SK-N-SH (cell line): ENCODE measurements around the gene ADAMTS7. TPM values are rescaled to one million over a fixed set of nuclear protein-coding genes. Genes with fewer than 3 reads are reported as not detected.
"Not testable (repeated sequence)": the region's sequence is repeated elsewhere in the genome, so short reads cannot be mapped to it uniquely, and the experiment has no call there.

ENCODE experiments used
- CTCF ChIA-PET: fragments of 300-600, 350-600 bp; formaldehyde crosslinking; extraction: SDS; loops from one replicate; lab custom pipeline; 2021; lab: Yijun Ruan, JAX
- POLR2A ChIA-PET: fragments of 350-600 bp; sonication (Branson Sonifier 250); formaldehyde crosslinking; extraction: SDS; loops from one replicate; lab custom pipeline; 2020; ENCODE audit warnings: antibody characterized with exemption, inconsistent platforms; lab: Yijun Ruan, JAX
- DNase-seq: peaks from one replicate; pipeline ENCODE4 v3.0.0; 2012
- H2AFZ ChIP-seq: fragments of 200-600 bp; sonication (generic); 2 replicates; pipeline ENCODE4 v1.8.1; 2016; ENCODE audit warnings: antibody characterized with exemption, mild to moderate bottlenecking, low read depth
- H3F3A ChIP-seq: fragments of 200-600 bp; sonication (generic); replicated peaks from 2 replicates; pipeline ENCODE3; 2016; ENCODE audit warnings: antibody characterized with exemption, mild to moderate bottlenecking; ENCODE audit not compliant: insufficient read depth
- H3K27ac ChIP-seq, 2 experiments: fragments of 200-500 bp in 1 of 2; fragments of 200-600 bp in 1 of 2; sonication (Bioruptor generic) in 1 of 2; sonication (generic), shearing (Covaris generic) in 1 of 2; 2 replicates each; pipeline versions ENCODE4 v1.5.1 to v1.6.1; 2014 to 2016; ENCODE audit warnings: low read depth in 2 of 2, inconsistent platforms in 1 of 2, low read length in 1 of 2, mild to moderate bottlenecking in 1 of 2, mixed read lengths in 1 of 2
- H3K27me3 ChIP-seq: fragments of 200-600 bp; sonication (generic), shearing (Covaris generic); 2 replicates; pipeline ENCODE4 v1.6.1; 2016; ENCODE audit warnings: mixed run types; ENCODE audit not compliant: insufficient read depth
- H3K36me3 ChIP-seq, 2 experiments: fragments of 200-500 bp in 1 of 2; fragments of 200-600 bp in 1 of 2; sonication (Bioruptor generic) in 1 of 2; sonication (generic) in 1 of 2; replicated peaks in 1 of 2; 2 replicates each; pipeline versions ENCODE3 to v1.5.1; 2014 to 2016; ENCODE audit warnings: low read length in 1 of 2, mild to moderate bottlenecking in 1 of 2; ENCODE audit not compliant: insufficient read depth in 2 of 2, control insufficient read depth in 1 of 2
- H3K4me1 ChIP-seq, 2 experiments: fragments of 200-500 bp in 1 of 2; fragments of 200-600 bp in 1 of 2; sonication (Bioruptor generic) in 1 of 2; sonication (generic), shearing (Covaris generic) in 1 of 2; 2 replicates each; pipeline versions ENCODE4 v1.5.1 to v1.6.1; 2014 to 2016; ENCODE audit warnings: low read depth in 1 of 2, low read length in 1 of 2, mixed run types in 1 of 2; ENCODE audit not compliant: insufficient read depth in 2 of 2, control insufficient read depth in 1 of 2
- H3K4me2 ChIP-seq: fragments of 200-600 bp; sonication (generic), shearing (Covaris generic); 2 replicates; pipeline ENCODE4 v1.6.1; 2017; ENCODE audit warnings: mixed run types
- H3K4me3 ChIP-seq, 2 experiments: fragments of 200-500 bp in 1 of 2; fragments of 200-600 bp in 1 of 2; sonication (Bioruptor generic) in 1 of 2; sonication (generic), shearing (Covaris generic) in 1 of 2; 2 replicates each; pipeline versions ENCODE4 v1.5.1 to v1.8.1; 2014 to 2016; ENCODE audit warnings: low read depth in 2 of 2, inconsistent platforms in 1 of 2, low read length in 1 of 2, mild to moderate bottlenecking in 1 of 2, mixed read lengths in 1 of 2, moderate library complexity in 1 of 2
- H3K79me2 ChIP-seq: fragments of 200-600 bp; sonication (generic); 2 replicates; pipeline ENCODE4 v1.8.1; 2017; ENCODE audit warnings: mild to moderate bottlenecking; ENCODE audit not compliant: insufficient read depth
- H3K9ac ChIP-seq: fragments of 200-600 bp; sonication (generic); 2 replicates; pipeline ENCODE4 v1.6.1; 2017; ENCODE audit warnings: mixed run types
- H3K9me2 ChIP-seq: fragments of 200-600 bp; sonication (generic); 2 replicates; pipeline ENCODE4 v1.6.1; 2017; ENCODE audit warnings: mixed run types
- H3K9me3 ChIP-seq: fragments of 200-600 bp; sonication (generic); 2 replicates; pipeline ENCODE4 v1.6.1; 2017; ENCODE audit warnings: mixed run types, mild to moderate bottlenecking, moderate library complexity
- H4K20me1 ChIP-seq: fragments of 200-600 bp; sonication (generic); 2 replicates; pipeline ENCODE4 v1.6.1; 2017; ENCODE audit warnings: mild to moderate bottlenecking, mixed run types; ENCODE audit not compliant: insufficient read depth
- CTCF ChIP-seq: fragments of 200-600 bp; sonication (generic); IDR thresholded peaks from 2 replicates; pipeline ENCODE4 v1.6.1; 2017; ENCODE audit warnings: antibody characterized with exemption, mild to moderate bottlenecking, moderate library complexity
- ELF1 ChIP-seq: IDR thresholded peaks from 2 replicates; pipeline ENCODE4 v1.4.0; 2012
- EZH2phosphoT487 ChIP-seq: fragments of 200-600 bp; sonication (generic); IDR thresholded peaks from 2 replicates; pipeline ENCODE4 v1.6.1; 2017; ENCODE audit warnings: low read depth, mixed run types, mild to moderate bottlenecking, antibody characterized with exemption, moderate library complexity, borderline replicate concordance
- FOSL2 ChIP-seq: IDR thresholded peaks from 2 replicates; pipeline ENCODE4 v1.4.0; 2012; ENCODE audit warnings: low read depth, mild to moderate bottlenecking, moderate library complexity, borderline replicate concordance
- FOXJ3 ChIP-seq: sonication (generic); formaldehyde crosslinking; IDR thresholded peaks from 2 replicates; pipeline ENCODE4 v1.5.1; 2020; ENCODE audit warnings: mild to moderate bottlenecking, missing genetic modification reagents
- FOXM1 ChIP-seq: IDR thresholded peaks from 2 replicates; pipeline ENCODE4 v1.4.0; 2012; ENCODE audit warnings: low read depth, mild to moderate bottlenecking
- GABPA ChIP-seq: IDR thresholded peaks from 2 replicates; pipeline ENCODE4 v1.4.0; 2012; ENCODE audit warnings: low read depth, mild to moderate bottlenecking
- GATA2 ChIP-seq: sonication (generic); formaldehyde crosslinking; IDR thresholded peaks from 2 replicates; pipeline ENCODE4 v1.5.0; 2020; ENCODE audit warnings: mild to moderate bottlenecking, missing genetic modification reagents
- JUND ChIP-seq: IDR thresholded peaks from 2 replicates; pipeline ENCODE4 v1.4.0; 2012
- MXI1 ChIP-seq: IDR thresholded peaks from 2 replicates; pipeline ENCODE4 v1.6.1; 2012; ENCODE audit warnings: mild to moderate bottlenecking, low read depth, low read length, improper control_type of control experiment
- NFIC ChIP-seq: IDR thresholded peaks from 2 replicates; pipeline ENCODE4 v1.4.0; 2012; ENCODE audit warnings: borderline replicate concordance
- NRF1 ChIP-seq: IDR thresholded peaks from 2 replicates; pipeline ENCODE4 v1.6.1; 2012; ENCODE audit warnings: low read depth, mild to moderate bottlenecking, low read length
- POLR2AphosphoS5 ChIP-seq: IDR thresholded peaks from 2 replicates; pipeline ENCODE4 v1.6.1; 2012; ENCODE audit warnings: low read depth, low read length
- RAD21 ChIP-seq: IDR thresholded peaks from 2 replicates; pipeline ENCODE4 v1.6.1; 2012; ENCODE audit warnings: mild to moderate bottlenecking, low read length
- RCOR1 ChIP-seq: fragments of 150-350 bp; IDR thresholded peaks from 2 replicates; pipeline ENCODE4 v1.6.1; 2017; ENCODE audit warnings: antibody characterized with exemption, low read length
- TEAD4 ChIP-seq: IDR thresholded peaks from 2 replicates; pipeline ENCODE4 v1.4.0; 2012; ENCODE audit warnings: mild to moderate bottlenecking, borderline replicate concordance; ENCODE audit not compliant: insufficient read depth
- YY1 ChIP-seq: IDR thresholded peaks from 2 replicates; pipeline ENCODE4 v1.4.0; 2012; ENCODE audit warnings: low read depth, mild to moderate bottlenecking
- ZBTB33 ChIP-seq: IDR thresholded peaks from 2 replicates; pipeline ENCODE4 v1.4.0; 2012; ENCODE audit warnings: low read depth, borderline replicate concordance
- WGBS: methylation state at CpG from one replicate; pipeline ENCODE4 v1.1.6; 2017; ENCODE audit warnings: low lambda C conversion rate; 5-methylcytosine and 5-hydroxymethylcytosine counted together
- polyA plus RNA-seq, 3 experiments: library from polyadenylated mRNA; depleted of rRNA; stranded (reverse); fragments of >200 nt; gene quantifications; 2 replicates each; pipeline ENCODE4 v1.2.3, GENCODE V29; 2012

Gene ADAMTS7
- polyA plus RNA-seq, 1 of the 3 experiments (the other 2 are of a cell fraction), result 17.9 TPM

GRCh38 chr15:78749831-78750230 is 61.4 kb downstream of the ADAMTS7 start:
- Histone ChIP-seq H3K9me3 (no peaks in the 10 kb centered on the region), H3K4me1 (peaks cover 0 to 46% of the 10 kb centered on the region in 2 experiments; a peak in 2 of 4 replicates), H3F3A (no peaks in the 10 kb centered on the region), H3K4me2 (no peak overlapping the region), H4K20me1 (no peaks in the 10 kb centered on the region), H2AFZ (no peak overlapping the region), H3K27me3 (no peaks in the 10 kb centered on the region), H3K9ac (no peak overlapping the region), H3K36me3 (no peaks in the 10 kb centered on the region), H3K9me2 (no peaks in the 10 kb centered on the region), H3K27ac (no peak overlapping the region; a peak in 1 of 4 replicates), H3K79me2 (no peaks in the 10 kb centered on the region), H3K4me3 (no peak overlapping the region)
- no peak for TF ChIP-seq ELF1
- no peak for TF ChIP-seq EZH2phosphoT487
- no peak for TF ChIP-seq FOXJ3 (CRISPR knock-in tag)
- TF ChIP-seq CTCF, result no peak
- TF ChIP-seq RCOR1, result no peak
- no peak for TF ChIP-seq FOXM1
- TF ChIP-seq NRF1, result no peak
- no peak for TF ChIP-seq GATA2 (CRISPR knock-in tag)
- no peak for TF ChIP-seq GABPA
- TF ChIP-seq RAD21, result no peak
- no peak for TF ChIP-seq YY1
- TF ChIP-seq MXI1, result no peak
- TF ChIP-seq NFIC, result no peak
- TF ChIP-seq FOSL2, result no peak
- TF ChIP-seq POLR2AphosphoS5, result no peak
- no peak for TF ChIP-seq TEAD4
- no peak for TF ChIP-seq JUND
- TF ChIP-seq ZBTB33, result no peak
- POLR2A ChIA-PET, result interaction anchor here (1.1 to 1.2 kb wide), 2 partner anchors 112 to 131 kb away, joined by 3 to 4 read pairs; no protein-coding TSS in a partner anchor
- no peak for DNase-seq
- WGBS, result 87% methylated on average over 3 of the region's 17 CpGs
- CTCF ChIA-PET, result interaction anchor here (1.3 to 5.4 kb wide), 8 partner anchors 23 to 438 kb away, joined by 3 to 47 read pairs (median 6); partner anchors contain the start of gene ADAMTS7

- H3K4me3 ChIP-seq, DNase-seq, H3K9ac ChIP-seq, H3K27me3 ChIP-seq, H3K27ac ChIP-seq, H2AFZ ChIP-seq, H3K36me3 ChIP-seq, H4K20me1 ChIP-seq, H3K9me3 ChIP-seq, H3K4me2 ChIP-seq, H3F3A ChIP-seq, H3K9me2 ChIP-seq, H3K79me2 ChIP-seq: not testable (repeated sequence)
- H3K4me1 ChIP-seq, result peaks cover 0 to 27% of the 10 kb centered on the region in 2 experiments; a peak in 1 of 4 replicates
- ChIA-PET POLR2A (interaction anchor here (0.7 kb wide), 1 partner anchor 106 kb away, joined by 3 read pairs; no protein-coding TSS in a partner anchor), CTCF (interaction anchor here (5.4 kb wide), 1 partner anchor 109 kb away, joined by 47 read pairs; no protein-coding TSS in a partner anchor)
- WGBS, result 66% methylated on average over 7 of the region's 7 CpGs
These were observed 63.4 kb downstream of the ADAMTS7 start for GRCh38 chr15:78747877-78748276.

GRCh38 chr15:78741674-78742073 is 69.6 kb downstream of the ADAMTS7 start:
- H3F3A ChIP-seq, H3K36me3 ChIP-seq, H3K9ac ChIP-seq, DNase-seq, H2AFZ ChIP-seq, H3K4me1 ChIP-seq, POLR2A ChIA-PET, H3K79me2 ChIP-seq, H3K27ac ChIP-seq, H3K4me2 ChIP-seq, H3K9me2 ChIP-seq, H3K4me3 ChIP-seq, H4K20me1 ChIP-seq, H3K27me3 ChIP-seq, H3K9me3 ChIP-seq: not testable (repeated sequence)
- WGBS, result 46% methylated on average over 3 of the region's 4 CpGs
- CTCF ChIA-PET, result interaction anchor here (2.1 to 3.0 kb wide), 2 partner anchors 10 to 102 kb away, joined by 9 read pairs; no protein-coding TSS in a partner anchor
